ENCODE results near the gene PIGP. TPM values are rescaled to one million over a fixed set of nuclear protein-coding genes. Genes with fewer than 3 reads are reported as not detected.

Gene PIGP
- total and polyA plus RNA-seq, 2 of the 13 experiments (the other 11 are each of a cell fraction or from before 2014, with no cell fraction given): 14.8 to 33.4 TPM

- ChIA-PET CTCF (ENCODE audit: low intra/inter-chr PET ratio, low total read pairs) (no interaction called here), POLR2A (no interaction called here)
- whole genome bisulfite sequencing (ENCODE audit: low lambda C conversion rate): 96% methylated on average over 9 of the region's 9 CpGs
- Histone ChIP-seq H3K36me3 (replicated peaks in 1 of 2; ENCODE audit: control insufficient read depth in 1 of 2, insufficient read depth in 2 of 2, low read length in 2 of 2) (peaks cover 0 to 3% of the 10 kb centered on the region in 2 experiments; a peak in 1 of 5 replicates), H3K4me1 (ENCODE audit: insufficient read depth, low read length) (peaks cover 28% of the 10 kb centered on the region), H3K4me2 (ENCODE audit: low read depth, low read length) (no peak overlapping the region), H4K20me1 (ENCODE audit: insufficient read depth, low read length) (no peaks in the 10 kb centered on the region), H2AFZ (ENCODE audit: low read length) (no peak overlapping the region), H3K9ac (ENCODE audit: insufficient read depth, low read depth, low read length) (no peak overlapping the region), H3K4me3 (replicated peaks in 1 of 3; ENCODE audit: insufficient read depth in 1 of 3, low read depth in 2 of 3, low read length in 3 of 3) (no peak overlapping the region), H3K27ac (ENCODE audit: extremely low read length, insufficient read depth, low read length) (no peak overlapping the region), H3K9me3 (ENCODE audit: low read length) (no peaks in the 10 kb centered on the region), H3K27me3 (ENCODE audit: control insufficient read depth in 1 of 2, insufficient read depth in 2 of 2, low read length in 2 of 2) (no peaks in the 10 kb centered on the region), H3K79me2 (ENCODE audit: insufficient read depth, low read length) (no peaks in the 10 kb centered on the region)
- FAIRE-seq (no peak), DNase-seq (ENCODE audit: low spot score) (no peak), ATAC-seq (no peak)
- TF ChIP-seq SNRNP70 (IDR thresholded peaks at IDR 0.05; ENCODE audit: low read depth, low read length) (no peak), PAWR (CRISPR knock-in tag; IDR thresholded peaks at IDR 0.05; ENCODE audit: borderline replicate concordance) (no peak), RFX1 (IDR thresholded peaks at IDR 0.05) (peak; percentile 41; the same call in 1 of the 2 replicates)
- in situ Hi-C loops (cut with HindIII; ENCODE audit: extremely low pct_ligation_motif_present, low pct_unique_long_range_greater_than_20kb) (no loop called here), intact Hi-C loops (cut with micrococcal nuclease; ENCODE audit: unreplicated experiment) (no loop called here)
- no TSS peak for BruUV-seq (replicated peaks)
Measured at GRCh38 chr21:37065561-37066177, 7.2 kb downstream of the PIGP start.

GRCh38 chr21:37064841-37065240 lies 8.0 kb downstream of the PIGP start:
- BruUV-seq (replicated peaks): no TSS peak
- no peak for ATAC-seq
- TF ChIP-seq KDM6A (CRISPR knock-in tag; IDR thresholded peaks at IDR 0.05; ENCODE audit: low read depth) (no peak), SIN3B (IDR thresholded peaks at IDR 0.05; ENCODE audit: low read length) (no peak), ERF (CRISPR knock-in tag; IDR thresholded peaks at IDR 0.05) (no peak), MAFG (CRISPR knock-in tag; IDR thresholded peaks at IDR 0.05) (no peak), DRAP1 (CRISPR knock-in tag; IDR thresholded peaks at IDR 0.05) (no peak), ZNF414 (CRISPR knock-in tag; IDR thresholded peaks at IDR 0.05) (no peak), ZNF512 (CRISPR knock-in tag; IDR thresholded peaks at IDR 0.05) (no peak), ZNF276 (CRISPR knock-in tag; IDR thresholded peaks at IDR 0.05; ENCODE audit: low read depth) (no peak), ZSCAN9 (CRISPR knock-in tag; IDR thresholded peaks at IDR 0.05; ENCODE audit: borderline replicate concordance) (no peak)

More at GRCh38 chr21:37064841-37065240, 8.0 kb downstream of the PIGP start:
- H3K79me2 ChIP-seq (ENCODE audit: insufficient read depth, low read length): no peaks in the 10 kb centered on the region
- in situ Hi-C loops (cut with HindIII; ENCODE audit: extremely low pct_ligation_motif_present, low pct_unique_long_range_greater_than_20kb) (no loop called here), intact Hi-C loops (cut with micrococcal nuclease; ENCODE audit: unreplicated experiment) (no loop called here)
- DNase-seq (ENCODE audit: low spot score): no peak
- H3K4me3 ChIP-seq (replicated peaks in 1 of 3; ENCODE audit: insufficient read depth in 1 of 3, low read depth in 2 of 3, low read length in 3 of 3): no peak overlapping the region
- no peaks in the 10 kb centered on the region for H4K20me1 ChIP-seq (ENCODE audit: insufficient read depth, low read length)
- H3K27me3 ChIP-seq (ENCODE audit: control insufficient read depth in 1 of 2, insufficient read depth in 2 of 2, low read length in 2 of 2): no peaks in the 10 kb centered on the region
- no peak overlapping the region for H3K4me2 ChIP-seq (ENCODE audit: low read depth, low read length)
- CTCF ChIA-PET (ENCODE audit: low intra/inter-chr PET ratio, low total read pairs): no interaction called here
- peaks cover 28% of the 10 kb centered on the region for H3K4me1 ChIP-seq (ENCODE audit: insufficient read depth, low read length)
- H3K9me3 ChIP-seq (ENCODE audit: low read length): no peaks in the 10 kb centered on the region
- no peak overlapping the region for H2AFZ ChIP-seq (ENCODE audit: low read length)
- POLR2A ChIA-PET: no interaction called here
- no peak overlapping the region for H3K27ac ChIP-seq (ENCODE audit: extremely low read length, insufficient read depth, low read length)
- H3K36me3 ChIP-seq (replicated peaks in 1 of 2; ENCODE audit: control insufficient read depth in 1 of 2, insufficient read depth in 2 of 2, low read length in 2 of 2): peaks cover 0 to 3% of the 10 kb centered on the region in 2 experiments; a peak in 1 of 5 replicates
- no peak for FAIRE-seq
- H3K9ac ChIP-seq (ENCODE audit: insufficient read depth, low read depth, low read length): no peak overlapping the region
